SK-N-MC (cell line): Measurements from ENCODE around the gene AOAH.

ENCODE experiments used
- DNase-seq: peaks from one replicate; pipeline ENCODE4 v3.0.0-alpha.2; 2011; ENCODE audit warnings: low read depth, low spot score
- H3K27ac ChIP-seq: fragments of 200-600 bp; sonication (generic); 2 replicates; pipeline ENCODE4 v1.5.1; 2016; ENCODE audit warnings: mixed run types
- H3K36me3 ChIP-seq: fragments of 200-600 bp; sonication (generic); 2 replicates; pipeline ENCODE4 v1.6.1; 2017; ENCODE audit warnings: antibody characterized with exemption, low read length, mixed read lengths; ENCODE audit not compliant: insufficient read depth
- H3K4me3 ChIP-seq: fragments of 200-600 bp; sonication (generic); 2 replicates; pipeline ENCODE4 v1.5.1; 2016
- H3K9ac ChIP-seq: fragments of 200-600 bp; sonication (generic); 2 replicates; pipeline ENCODE4 v1.8.0; 2017; ENCODE audit warnings: mixed run types, mixed read lengths; ENCODE audit not compliant: insufficient read length
- H3K9me3 ChIP-seq: fragments of 200-600 bp; sonication (generic); 2 replicates; pipeline ENCODE4 v1.6.1; 2017; ENCODE audit warnings: low read depth, mild to moderate bottlenecking, antibody characterized with exemption, low read length, moderate library complexity, mixed read lengths
- EZH2 ChIP-seq: fragments of 200-600 bp; sonication (generic); IDR thresholded peaks from one replicate; pipeline ENCODE4 v1.6.1; 2017; ENCODE audit warnings: antibody characterized with exemption
- FOXP2 ChIP-seq: optimal IDR thresholded peaks from 2 replicates; pipeline ENCODE3; 2011; ENCODE audit warnings: mild to moderate bottlenecking, moderate library complexity; ENCODE audit not compliant: insufficient read depth; ENCODE audit errors: extremely low read length, control extremely low read depth
- POLR2AphosphoS5 ChIP-seq: IDR thresholded peaks from 2 replicates; pipeline ENCODE4 v1.6.1; 2012; ENCODE audit warnings: mild to moderate bottlenecking, low read depth, low read length, borderline replicate concordance

AOAH gene

GRCh38 chr7:36677769-36678437 lies 46.4 kb downstream of the AOAH start:
- Histone ChIP-seq H3K27ac (no peak overlapping the region), H3K4me3 (no peak overlapping the region), H3K36me3 (no peaks in the 10 kb centered on the region), H3K9ac (no peak overlapping the region), H3K9me3 (no peaks in the 10 kb centered on the region)
- no peak for DNase-seq
- TF ChIP-seq FOXP2 (no peak), POLR2AphosphoS5 (no peak), EZH2 (no peak)

DNA sequence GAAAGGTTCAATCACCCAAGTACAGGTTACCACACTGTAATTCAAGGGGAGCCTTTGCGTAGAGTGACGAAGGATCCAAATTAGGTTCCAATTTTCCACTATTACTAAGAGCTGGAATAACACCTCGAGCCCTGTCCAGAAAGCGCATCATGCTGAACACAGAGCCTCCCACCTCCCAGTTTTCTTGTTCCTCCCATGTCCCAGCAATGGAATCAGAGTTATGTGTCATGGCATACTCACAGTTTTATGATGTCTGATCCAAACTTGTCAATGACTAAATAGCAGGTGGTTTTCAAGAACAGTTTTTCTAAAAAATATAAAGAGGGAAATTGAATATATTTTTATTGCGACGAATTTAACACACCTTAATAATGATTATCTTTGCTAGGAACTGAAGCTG lies 50.6 kb downstream of the AOAH start:
- TF ChIP-seq POLR2AphosphoS5 (no peak), FOXP2 (no peak), EZH2 (no peak)
- Histone ChIP-seq H3K9me3 (no peaks in the 10 kb centered on the region), H3K4me3 (no peak overlapping the region), H3K9ac (no peak overlapping the region), H3K27ac (no peak overlapping the region), H3K36me3 (no peaks in the 10 kb centered on the region)
- DNase-seq, result no peak

DNA sequence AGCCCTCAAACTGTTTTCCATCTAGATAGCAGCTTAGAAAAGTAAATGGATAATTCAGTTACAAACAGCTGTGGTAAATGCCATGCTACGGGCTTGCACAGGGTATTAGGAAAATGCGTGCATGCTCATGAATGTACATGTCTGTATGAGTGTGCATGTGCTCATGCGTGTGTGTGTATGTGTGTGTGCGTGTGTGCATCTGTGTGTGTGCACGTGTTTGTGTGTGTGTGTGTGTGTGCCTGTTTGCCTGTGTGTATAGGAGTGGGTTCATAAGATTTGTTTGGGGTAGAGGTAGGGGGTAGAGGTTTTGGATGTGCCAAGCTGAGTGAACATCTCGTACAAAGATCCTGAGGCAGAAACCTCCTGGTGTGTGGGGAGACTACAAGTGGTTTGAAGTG lies 52.9 kb downstream of the AOAH start:
- H3K27ac ChIP-seq, result no peak overlapping the region

GRCh38 chr7:36670585-36671431 lies 53.5 kb downstream of the AOAH start:
- Histone ChIP-seq H3K9me3 (no peaks in the 10 kb centered on the region), H3K27ac (no peak overlapping the region), H3K36me3 (no peaks in the 10 kb centered on the region), H3K9ac (no peak overlapping the region), H3K4me3 (no peak overlapping the region)
- DNase-seq, result no peak
- TF ChIP-seq POLR2AphosphoS5 (no peak), EZH2 (no peak), FOXP2 (no peak)

More for the DNA sequence above, 52.9 kb downstream of the AOAH start:
- no peak overlapping the region for H3K9ac ChIP-seq
- no peak for DNase-seq
- no peaks in the 10 kb centered on the region for H3K36me3 ChIP-seq
- TF ChIP-seq EZH2, result no peak
- TF ChIP-seq FOXP2, result no peak
- no peak for TF ChIP-seq POLR2AphosphoS5
- H3K4me3 ChIP-seq, result no peak overlapping the region
- no peaks in the 10 kb centered on the region for H3K9me3 ChIP-seq

GRCh38 chr7:36668750-36669149 lies 55.5 kb downstream of the AOAH start:
- Histone ChIP-seq H3K4me3 (no peak overlapping the region), H3K9me3 (no peaks in the 10 kb centered on the region), H3K9ac (no peak overlapping the region), H3K27ac (no peak overlapping the region), H3K36me3 (no peaks in the 10 kb centered on the region)
- TF ChIP-seq EZH2, result no peak
- TF ChIP-seq POLR2AphosphoS5, result no peak
- TF ChIP-seq FOXP2, result no peak
- no peak for DNase-seq

GRCh38 chr7:36668080-36668479 lies 56.2 kb downstream of the AOAH start:
- no peaks in the 10 kb centered on the region for H3K9me3 ChIP-seq
- DNase-seq, result no peak
- no peak overlapping the region for H3K4me3 ChIP-seq
- TF ChIP-seq POLR2AphosphoS5 (no peak), EZH2 (no peak), FOXP2 (no peak)
- no peaks in the 10 kb centered on the region for H3K36me3 ChIP-seq
- H3K27ac ChIP-seq, result no peak overlapping the region
- no peak overlapping the region for H3K9ac ChIP-seq

DNA sequence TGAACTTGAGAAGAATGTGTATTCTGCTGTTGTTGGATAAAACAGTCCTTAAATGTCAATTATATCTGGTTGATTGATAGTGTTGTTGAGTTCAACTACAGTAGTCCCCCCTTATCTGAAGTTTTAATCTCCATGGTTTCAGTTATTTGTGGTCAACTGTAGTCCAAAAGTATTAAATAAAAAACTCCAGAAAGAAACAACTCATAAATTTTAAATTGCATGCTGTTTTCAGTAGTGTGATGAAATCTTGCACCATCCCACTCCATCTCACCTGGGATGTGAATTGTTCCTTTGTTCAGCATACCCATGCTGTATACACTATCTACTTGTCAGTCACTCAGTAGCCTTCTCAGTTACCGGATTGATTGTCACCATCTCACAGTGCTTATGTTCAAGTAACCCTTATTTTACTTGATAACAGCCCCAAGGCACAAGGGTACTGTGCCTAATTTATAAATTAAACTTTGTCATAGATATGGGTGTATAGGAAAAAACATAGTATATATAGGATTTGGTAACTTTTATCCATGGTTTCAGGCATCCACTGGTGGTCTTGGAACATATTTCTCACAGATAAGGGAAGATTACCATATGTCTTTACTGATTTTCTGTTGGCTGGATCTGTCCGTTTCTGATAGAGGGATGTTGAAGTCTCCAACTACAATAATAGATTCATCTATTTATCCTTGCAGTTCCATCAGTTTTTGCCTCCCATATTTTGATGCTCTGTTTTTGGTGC lies 57.1 kb downstream of the AOAH start:
- Histone ChIP-seq H3K4me3 (no peak overlapping the region), H3K36me3 (no peaks in the 10 kb centered on the region), H3K9me3 (no peaks in the 10 kb centered on the region), H3K9ac (no peak overlapping the region), H3K27ac (no peak overlapping the region)
- DNase-seq, result no peak
- TF ChIP-seq FOXP2 (no peak), EZH2 (no peak), POLR2AphosphoS5 (no peak)

DNA sequence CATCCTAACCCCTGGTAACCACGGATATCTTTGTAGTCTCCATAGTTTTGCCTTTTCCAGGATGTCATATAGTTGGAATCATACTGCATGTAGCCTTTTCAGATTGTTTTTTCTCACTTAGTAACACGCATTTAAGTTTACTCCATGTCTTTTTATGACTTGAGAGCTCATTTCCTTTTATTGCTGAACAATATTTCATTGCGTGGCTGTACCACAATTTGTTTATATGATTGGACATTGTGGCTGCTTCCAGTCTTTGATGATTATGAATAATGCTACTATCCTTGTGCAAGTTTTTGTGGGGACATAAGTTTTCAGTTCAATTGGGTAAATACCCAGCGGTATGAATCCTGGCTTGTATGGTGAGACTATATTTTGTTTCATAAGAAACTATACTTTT lies 60.8 kb downstream of the AOAH start:
- DNase-seq, result no peak
- no peaks in the 10 kb centered on the region for H3K36me3 ChIP-seq
- no peak overlapping the region for H3K9ac ChIP-seq
- TF ChIP-seq FOXP2, result no peak
- no peak for TF ChIP-seq EZH2
- no peak for TF ChIP-seq POLR2AphosphoS5
- no peak overlapping the region for H3K27ac ChIP-seq
- H3K4me3 ChIP-seq, result no peak overlapping the region
- no peaks in the 10 kb centered on the region for H3K9me3 ChIP-seq
